NT2/D1 (cell line): Measurements from ENCODE around the gene MYO15B.

Source experiments
- SUZ12 ChIP-seq: IDR thresholded peaks from 2 replicates; pipeline ENCODE4 v1.6.1; 2011; ENCODE audit not compliant: insufficient read length, insufficient read depth; ENCODE audit errors: extremely low read depth
- YY1 ChIP-seq: IDR thresholded peaks from 2 replicates; pipeline ENCODE4 v1.6.1; 2011; ENCODE audit not compliant: insufficient read length, insufficient read depth
- ZNF274 ChIP-seq: IDR thresholded peaks from 2 replicates; pipeline ENCODE4 v1.6.1; 2011; ENCODE audit warnings: mild to moderate bottlenecking, low read depth, low read length

DNA sequence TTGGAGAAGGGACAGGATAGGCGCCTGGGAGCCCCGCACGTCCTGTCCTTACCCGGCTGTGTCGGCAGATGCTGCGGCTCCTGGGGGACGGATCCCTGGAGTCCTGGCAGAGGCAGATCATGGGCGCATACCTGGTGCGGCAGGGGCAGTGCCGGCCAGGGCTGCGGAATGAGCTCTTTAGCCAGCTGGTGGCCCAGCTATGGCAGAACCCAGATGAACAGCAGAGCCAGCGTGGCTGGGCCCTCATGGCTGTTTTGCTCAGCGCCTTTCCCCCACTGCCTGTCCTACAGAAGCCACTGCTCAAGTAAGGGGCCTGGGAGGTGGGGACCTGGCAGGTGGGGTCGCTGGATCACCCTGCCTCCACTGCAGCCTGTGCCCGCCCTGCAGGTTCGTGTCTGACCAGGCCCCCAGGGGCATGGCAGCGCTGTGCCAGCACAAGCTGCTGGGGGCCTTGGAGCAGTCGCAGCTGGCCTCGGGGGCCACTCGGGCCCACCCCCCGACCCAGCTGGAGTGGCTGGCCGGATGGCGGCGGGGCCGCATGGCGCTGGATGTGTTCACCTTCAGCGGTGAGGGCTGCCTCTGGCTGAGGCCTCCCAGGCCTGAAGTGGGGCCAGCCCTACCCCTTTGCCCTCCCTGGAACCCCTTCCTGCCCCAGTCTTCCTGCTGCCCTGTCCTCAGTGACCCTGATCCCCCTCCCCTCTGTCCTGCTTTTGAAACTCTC lies 25.5 kb downstream of the MYO15B start:
- TF ChIP-seq YY1, result no peak
- TF ChIP-seq ZNF274, result no peak
- no peak for TF ChIP-seq SUZ12
